Keratinocyte (primary cell): ENCODE measurements around the gene ZFYVE16. TPM values are rescaled to one million over a fixed set of nuclear protein-coding genes. Genes with fewer than 3 reads are reported as not detected.

Experiments used
- DNase-seq: peaks from one replicate; pipeline ENCODE4 v3.0.0-alpha.2; 2011; ENCODE audit warnings: low read depth, missing footprints, low spot score
- FAIRE-seq: peaks from 2 replicates; lab custom pipeline; 2011; peaks lifted over from hg19 to GRCh38; lab: Jason Lieb, UNC
- H2AFZ ChIP-seq: 2 replicates; pipeline ENCODE4 v1.6.0; 2012; ENCODE audit warnings: low read length, control low read depth, inconsistent platforms; ENCODE audit not compliant: control insufficient read depth
- H3K27ac ChIP-seq: 2 replicates; pipeline ENCODE4 v1.5.1; 2011; ENCODE audit warnings: low read length; ENCODE audit not compliant: control insufficient read depth, insufficient read depth
- H3K27me3 ChIP-seq: 3 replicates; pipeline ENCODE4 v1.6.0; 2011; ENCODE audit warnings: low read length; ENCODE audit not compliant: control insufficient read depth, insufficient read depth; ENCODE audit errors: extremely low read depth
- H3K36me3 ChIP-seq, 2 experiments: 2 replicates in 1 of 2; 3 replicates in 1 of 2; pipeline ENCODE4 v1.5.1; 2011; ENCODE audit warnings: low read length in 2 of 2, mild to moderate bottlenecking in 1 of 2; ENCODE audit not compliant: control insufficient read depth in 2 of 2, insufficient read depth in 2 of 2; ENCODE audit errors: extremely low read depth in 1 of 2
- H3K4me1 ChIP-seq: 3 replicates; pipeline ENCODE4 v1.5.1; 2011; ENCODE audit warnings: low read length; ENCODE audit not compliant: control insufficient read depth, insufficient read depth; ENCODE audit errors: extremely low read depth
- H3K4me2 ChIP-seq: 3 replicates; pipeline ENCODE4 v1.6.0; 2011; ENCODE audit warnings: low read depth, low read length; ENCODE audit not compliant: control insufficient read depth, insufficient read depth; ENCODE audit errors: extremely low read depth
- H3K4me3 ChIP-seq, 3 experiments: fragments of 200-600 bp in 1 of 3; sonication (generic) in 1 of 3; 2 replicates in 2 of 3; 3 replicates in 1 of 3; pipeline ENCODE4 v1.5.1; 2011 to 2016; ENCODE audit warnings: low read length in 3 of 3, mild to moderate bottlenecking in 3 of 3, control low read depth in 2 of 3, inconsistent platforms in 1 of 3, low read depth in 1 of 3, mixed read lengths in 1 of 3, mixed run types in 1 of 3, moderate library complexity in 1 of 3; ENCODE audit not compliant: control insufficient read depth in 2 of 3, insufficient read depth in 2 of 3; ENCODE audit errors: extremely low read depth in 1 of 3
- H3K79me2 ChIP-seq: 2 replicates; pipeline ENCODE4 v1.6.0; 2012; ENCODE audit warnings: low read length; ENCODE audit not compliant: control insufficient read depth, insufficient read depth
- H3K9ac ChIP-seq: 3 replicates; pipeline ENCODE4 v1.6.0; 2011; ENCODE audit warnings: low read length; ENCODE audit not compliant: control insufficient read depth, insufficient read depth; ENCODE audit errors: extremely low read depth
- H3K9me1 ChIP-seq: 3 replicates; pipeline ENCODE4 v1.6.0; 2011; ENCODE audit warnings: low read length; ENCODE audit not compliant: control insufficient read depth, insufficient read depth; ENCODE audit errors: extremely low read depth
- H3K9me3 ChIP-seq: 2 replicates; pipeline ENCODE4 v1.5.1; 2012; ENCODE audit warnings: low read depth, low read length; ENCODE audit not compliant: control insufficient read depth
- H4K20me1 ChIP-seq: 3 replicates; pipeline ENCODE4 v1.6.0; 2011; ENCODE audit warnings: low read length; ENCODE audit not compliant: control insufficient read depth, insufficient read depth; ENCODE audit errors: extremely low read depth
- EZH2 ChIP-seq: IDR thresholded peaks from one replicate; pipeline ENCODE4 v1.6.1; 2012; ENCODE audit warnings: inconsistent platforms, mild to moderate bottlenecking, low read length, moderate library complexity
- dilution Hi-C: fragments of 300-500 bp; cut with MboI; formaldehyde crosslinking; loops from one replicate; pipeline ENCODE4 v1.7.0; 2020; ENCODE audit warnings: low sequenced_read_pairs; ENCODE audit not compliant: extremely low pct_ligation_motif_present
- polyA plus RNA-seq, 5 experiments: library from polyadenylated mRNA; depleted of rRNA in 3 of 5; stranded (reverse) in 3 of 5; stranded (forward) in 1 of 5; unstranded in 1 of 5; fragments of >200 nt; gene quantifications; 1 replicate in 1 of 5; 2 replicates in 3 of 5; 3 replicates in 1 of 5; pipeline versions ENCODE4 v1.2.1 to v1.2.3, GENCODE V29; 2011 to 2012; ENCODE audit warnings: missing spikeins in 2 of 5, low read depth in 1 of 5, low replicate concordance in 1 of 5
- TF ChIP-seq, protein P1 (sequence below), 3 experiments: IDR thresholded peaks in 1 of 3; conservative IDR thresholded peaks in 1 of 3; optimal IDR thresholded peaks in 1 of 3; 2 replicates in 2 of 3; 3 replicates in 1 of 3; pipeline versions ENCODE3 to v1.5.1; 2011; ENCODE audit warnings: low read length in 3 of 3, mild to moderate bottlenecking in 3 of 3, moderate library complexity in 2 of 3, control low read depth in 1 of 3, inconsistent platforms in 1 of 3; ENCODE audit not compliant: insufficient read depth in 2 of 3; ENCODE audit errors: extremely low read depth in 1 of 3

Gene ZFYVE16
- polyA plus RNA-seq, 1 donor (not counting 4 experiments of a cell fraction or from before 2014, with no cell fraction given): 13.5 TPM

DNA sequence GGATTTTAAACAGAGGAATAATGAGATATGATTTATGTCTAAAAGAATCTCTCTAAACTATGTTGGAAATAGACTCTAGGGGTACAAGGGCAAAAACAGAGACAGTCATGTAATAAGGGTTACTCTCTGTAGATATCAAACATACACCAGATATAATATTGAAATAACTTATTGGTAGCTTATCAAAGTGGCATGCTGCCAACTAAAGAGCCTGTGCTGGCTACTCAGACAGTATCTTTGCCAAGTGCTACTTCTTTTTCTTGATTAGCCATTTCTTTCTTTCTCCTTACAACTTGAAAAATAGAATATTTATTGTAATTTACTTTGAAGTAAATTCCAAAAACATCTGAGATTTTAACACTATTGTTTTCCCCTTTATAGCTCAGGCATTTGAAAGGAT is 34.9 kb downstream of the ZFYVE16 start:
- Histone ChIP-seq H3K9ac (no peak overlapping the region), H3K4me1 (no peaks in the 10 kb centered on the region), H3K27ac (no peak overlapping the region), H3K4me2 (no peak overlapping the region), H3K4me3 (no peak overlapping the region), H3K36me3 (peaks cover 0 to 6% of the 10 kb centered on the region in 2 experiments), H3K9me1 (no peaks in the 10 kb centered on the region), H3K9me3 (no peaks in the 10 kb centered on the region), H4K20me1 (no peaks in the 10 kb centered on the region), H2AFZ (no peak overlapping the region), H3K27me3 (no peaks in the 10 kb centered on the region), H3K79me2 (no peaks in the 10 kb centered on the region)
- TF ChIP-seq EZH2: no peak
- TF ChIP-seq, protein P1, sequence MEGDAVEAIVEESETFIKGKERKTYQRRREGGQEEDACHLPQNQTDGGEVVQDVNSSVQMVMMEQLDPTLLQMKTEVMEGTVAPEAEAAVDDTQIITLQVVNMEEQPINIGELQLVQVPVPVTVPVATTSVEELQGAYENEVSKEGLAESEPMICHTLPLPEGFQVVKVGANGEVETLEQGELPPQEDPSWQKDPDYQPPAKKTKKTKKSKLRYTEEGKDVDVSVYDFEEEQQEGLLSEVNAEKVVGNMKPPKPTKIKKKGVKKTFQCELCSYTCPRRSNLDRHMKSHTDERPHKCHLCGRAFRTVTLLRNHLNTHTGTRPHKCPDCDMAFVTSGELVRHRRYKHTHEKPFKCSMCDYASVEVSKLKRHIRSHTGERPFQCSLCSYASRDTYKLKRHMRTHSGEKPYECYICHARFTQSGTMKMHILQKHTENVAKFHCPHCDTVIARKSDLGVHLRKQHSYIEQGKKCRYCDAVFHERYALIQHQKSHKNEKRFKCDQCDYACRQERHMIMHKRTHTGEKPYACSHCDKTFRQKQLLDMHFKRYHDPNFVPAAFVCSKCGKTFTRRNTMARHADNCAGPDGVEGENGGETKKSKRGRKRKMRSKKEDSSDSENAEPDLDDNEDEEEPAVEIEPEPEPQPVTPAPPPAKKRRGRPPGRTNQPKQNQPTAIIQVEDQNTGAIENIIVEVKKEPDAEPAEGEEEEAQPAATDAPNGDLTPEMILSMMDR (optimal IDR thresholded peaks at IDR 0.05 in 1 of 3, IDR thresholded peaks at IDR 0.05 in 1 of 3, conservative IDR thresholded peaks at IDR 0.05 in 1 of 3; ENCODE audit: extremely low read depth in 1 of 3, insufficient read depth in 2 of 3, low read length in 3 of 3): no peak
- DNase-seq: no peak
- FAIRE-seq: no peak
- dilution Hi-C loops: no loop called here

- H3K4me1 ChIP-seq: no peaks in the 10 kb centered on the region
- H3K36me3 ChIP-seq: no peaks in the 10 kb centered on the region
- no peak overlapping the region for H3K27ac ChIP-seq
- no peak for FAIRE-seq
- no peaks in the 10 kb centered on the region for H3K9me3 ChIP-seq
- H3K9me1 ChIP-seq: no peaks in the 10 kb centered on the region
- H2AFZ ChIP-seq: no peak overlapping the region
- no peak overlapping the region for H3K4me2 ChIP-seq
- DNase-seq: no peak
- dilution Hi-C loops: no loop called here
- TF ChIP-seq, protein P1 (optimal IDR thresholded peaks at IDR 0.05 in 1 of 3, IDR thresholded peaks at IDR 0.05 in 1 of 3, conservative IDR thresholded peaks at IDR 0.05 in 1 of 3; ENCODE audit: extremely low read depth in 1 of 3, insufficient read depth in 2 of 3, low read length in 3 of 3): no peak
- no peak for TF ChIP-seq EZH2
- H4K20me1 ChIP-seq: no peaks in the 10 kb centered on the region
- H3K27me3 ChIP-seq: no peaks in the 10 kb centered on the region
- no peaks in the 10 kb centered on the region for H3K79me2 ChIP-seq
- H3K4me3 ChIP-seq: no peak overlapping the region
- no peak overlapping the region for H3K9ac ChIP-seq
Observed at GRCh38 chr5:80453366-80453765, 45.5 kb downstream of the ZFYVE16 start.
